Measurements from ENCODE around the gene IGF1R. TPM values are rescaled to one million over a fixed set of nuclear protein-coding genes. Genes with fewer than 3 reads are reported as not detected.

IGF1R gene
- total RNA-seq, 1 donor from 2014 or later: 62.7 TPM

- DNase-seq (ENCODE audit: low read depth): no peak
- peaks cover 4% of the 10 kb centered on the region for H3K36me3 ChIP-seq (ENCODE audit: control insufficient read depth, insufficient read depth, low read length)
- no peak overlapping the region for H3K4me3 ChIP-seq (ENCODE audit: low read depth, low read length)
- H3K27me3 ChIP-seq (ENCODE audit: control insufficient read depth, insufficient read depth, low read length): no peaks in the 10 kb centered on the region
- TF ChIP-seq, protein P1, sequence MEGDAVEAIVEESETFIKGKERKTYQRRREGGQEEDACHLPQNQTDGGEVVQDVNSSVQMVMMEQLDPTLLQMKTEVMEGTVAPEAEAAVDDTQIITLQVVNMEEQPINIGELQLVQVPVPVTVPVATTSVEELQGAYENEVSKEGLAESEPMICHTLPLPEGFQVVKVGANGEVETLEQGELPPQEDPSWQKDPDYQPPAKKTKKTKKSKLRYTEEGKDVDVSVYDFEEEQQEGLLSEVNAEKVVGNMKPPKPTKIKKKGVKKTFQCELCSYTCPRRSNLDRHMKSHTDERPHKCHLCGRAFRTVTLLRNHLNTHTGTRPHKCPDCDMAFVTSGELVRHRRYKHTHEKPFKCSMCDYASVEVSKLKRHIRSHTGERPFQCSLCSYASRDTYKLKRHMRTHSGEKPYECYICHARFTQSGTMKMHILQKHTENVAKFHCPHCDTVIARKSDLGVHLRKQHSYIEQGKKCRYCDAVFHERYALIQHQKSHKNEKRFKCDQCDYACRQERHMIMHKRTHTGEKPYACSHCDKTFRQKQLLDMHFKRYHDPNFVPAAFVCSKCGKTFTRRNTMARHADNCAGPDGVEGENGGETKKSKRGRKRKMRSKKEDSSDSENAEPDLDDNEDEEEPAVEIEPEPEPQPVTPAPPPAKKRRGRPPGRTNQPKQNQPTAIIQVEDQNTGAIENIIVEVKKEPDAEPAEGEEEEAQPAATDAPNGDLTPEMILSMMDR (IDR thresholded peaks at IDR 0.05; ENCODE audit: insufficient read depth, low read length, poor library complexity, severe bottlenecking): no peak
Observed at GRCh38 chr15:98939311-98940080, 291.2 kb downstream of the IGF1R start.

DNA sequence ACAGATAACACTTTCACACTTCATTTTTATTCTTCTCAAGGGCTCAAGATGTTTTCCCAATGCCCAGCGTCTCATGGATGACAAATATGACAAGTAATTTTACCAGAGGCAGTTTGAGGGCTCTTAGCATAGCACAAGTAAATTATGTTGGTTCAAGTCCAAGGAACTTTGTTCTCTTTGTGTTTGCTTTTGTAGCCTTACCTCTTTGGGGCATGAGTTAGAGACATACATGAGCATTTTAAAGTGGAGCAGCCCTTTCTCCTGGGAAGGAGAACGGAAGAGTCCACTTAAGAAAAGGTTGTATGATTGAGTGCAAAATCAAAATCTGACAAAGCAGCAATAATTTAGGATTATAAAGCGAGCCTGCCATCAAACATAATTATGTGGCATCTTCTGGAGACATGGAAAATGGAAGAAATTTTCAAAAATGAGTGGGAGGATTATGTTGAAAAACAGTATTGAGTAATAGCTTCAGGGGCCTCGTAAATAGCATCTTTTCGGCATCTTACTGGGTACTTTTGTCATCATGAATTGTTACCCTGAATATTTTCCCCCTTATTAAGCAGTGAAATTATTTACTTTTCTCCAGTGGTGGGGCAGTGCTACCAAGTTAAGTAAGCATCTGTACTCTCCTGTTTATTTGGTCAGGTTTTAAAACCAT, 293.4 kb downstream of the IGF1R start:
- no peak for DNase-seq (ENCODE audit: low read depth)
- Histone ChIP-seq H3K4me3 (ENCODE audit: low read depth, low read length) (no peak overlapping the region), H3K36me3 (ENCODE audit: control insufficient read depth, insufficient read depth, low read length) (peaks cover 4% of the 10 kb centered on the region), H3K27me3 (ENCODE audit: control insufficient read depth, insufficient read depth, low read length) (no peaks in the 10 kb centered on the region)
- TF ChIP-seq, protein P1 (IDR thresholded peaks at IDR 0.05; ENCODE audit: insufficient read depth, low read length, poor library complexity, severe bottlenecking): no peak

DNA sequence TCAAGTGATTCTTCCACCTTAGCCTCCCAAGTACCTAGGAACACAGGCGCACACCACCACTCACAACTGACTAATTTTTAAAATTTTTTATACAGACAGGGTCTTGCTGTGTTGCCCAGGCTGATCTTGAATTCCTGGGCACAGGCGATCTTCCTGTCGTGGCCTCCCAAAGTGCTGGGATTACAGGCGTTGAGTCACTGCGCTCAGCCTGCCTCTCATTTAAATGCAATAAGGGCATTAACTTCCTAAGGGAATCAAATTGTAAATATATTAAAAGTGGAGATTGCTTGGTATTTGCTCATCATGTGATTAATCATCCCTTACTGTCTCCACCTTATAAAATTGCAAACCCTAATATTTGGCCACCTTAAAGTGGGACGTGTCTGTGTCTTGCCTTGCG, 294.1 kb downstream of the IGF1R start:
- Histone ChIP-seq H3K4me3 (ENCODE audit: low read depth, low read length) (no peak overlapping the region), H3K27me3 (ENCODE audit: control insufficient read depth, insufficient read depth, low read length) (no peaks in the 10 kb centered on the region), H3K36me3 (ENCODE audit: control insufficient read depth, insufficient read depth, low read length) (peaks cover 4% of the 10 kb centered on the region)
- TF ChIP-seq, protein P1 (IDR thresholded peaks at IDR 0.05; ENCODE audit: insufficient read depth, low read length, poor library complexity, severe bottlenecking): no peak
- DNase-seq (ENCODE audit: low read depth): no peak

- Histone ChIP-seq H3K4me3 (ENCODE audit: low read depth, low read length) (no peak overlapping the region), H3K27me3 (ENCODE audit: control insufficient read depth, insufficient read depth, low read length) (no peaks in the 10 kb centered on the region), H3K36me3 (ENCODE audit: control insufficient read depth, insufficient read depth, low read length) (peaks cover 4% of the 10 kb centered on the region)
- no peak for DNase-seq (ENCODE audit: low read depth)
- TF ChIP-seq, protein P1 (IDR thresholded peaks at IDR 0.05; ENCODE audit: insufficient read depth, low read length, poor library complexity, severe bottlenecking): no peak
Observed at GRCh38 chr15:98943051-98943508, 294.7 kb downstream of the IGF1R start.

DNA sequence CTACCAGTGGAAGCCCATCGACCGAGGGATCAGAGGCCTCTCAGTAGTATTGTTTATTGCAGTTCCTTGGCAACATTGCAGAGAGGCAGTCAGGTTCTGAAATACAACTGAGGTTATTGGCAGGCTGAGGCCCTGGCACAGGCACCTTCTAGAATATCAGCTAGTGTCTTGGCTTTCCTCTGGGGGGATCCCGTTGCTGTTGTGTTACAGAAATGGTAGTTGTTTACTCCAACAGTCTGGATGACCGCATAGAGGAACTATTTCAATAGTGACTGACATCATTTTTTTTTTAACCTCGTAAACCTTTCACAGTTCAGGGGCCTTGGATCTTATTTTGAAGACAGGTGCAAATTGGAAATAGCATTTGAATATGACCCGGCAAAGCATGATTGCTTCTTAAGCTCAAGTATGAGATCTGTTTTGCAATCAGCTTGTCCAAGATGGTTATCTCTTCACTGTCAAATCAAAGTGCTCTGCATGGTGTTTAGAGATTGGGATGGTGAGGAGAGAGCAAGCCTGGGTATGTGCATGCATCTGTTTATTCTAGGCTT, 295.3 kb downstream of the IGF1R start:
- TF ChIP-seq, protein P1 (IDR thresholded peaks at IDR 0.05; ENCODE audit: insufficient read depth, low read length, poor library complexity, severe bottlenecking): no peak
- no peaks in the 10 kb centered on the region for H3K27me3 ChIP-seq (ENCODE audit: control insufficient read depth, insufficient read depth, low read length)
- peaks cover 4% of the 10 kb centered on the region for H3K36me3 ChIP-seq (ENCODE audit: control insufficient read depth, insufficient read depth, low read length)
- no peak overlapping the region for H3K4me3 ChIP-seq (ENCODE audit: low read depth, low read length)
- DNase-seq (ENCODE audit: low read depth): no peak
